Brain microvascular endothelial cell (primary cell): Measurements from ENCODE around the gene EDIL3.

Experiments used
- DNase-seq: peaks from one replicate; pipeline ENCODE4 v3.0.0-alpha.2; 2020
- H3K27ac ChIP-seq: fragments of 250-450 bp; sonication (Bioruptor Pico); 2 replicates; pipeline ENCODE4 v1.5.1; 2020; ENCODE audit warnings: mild to moderate bottlenecking, moderate library complexity
- H3K27me3 ChIP-seq: fragments of 250-450 bp; sonication (Bioruptor Pico); replicated peaks from 2 replicates; pipeline ENCODE4 v1.5.1; 2020; ENCODE audit warnings: mild to moderate bottlenecking
- H3K36me3 ChIP-seq: fragments of 250-450 bp; sonication (Bioruptor Pico); replicated peaks from 2 replicates; pipeline ENCODE4 v1.5.1; 2020; ENCODE audit warnings: mild to moderate bottlenecking
- H3K4me3 ChIP-seq: 2 replicates; pipeline ENCODE4 v1.5.1; 2011; ENCODE audit warnings: low read depth, mild to moderate bottlenecking, control low read depth, low read length, moderate library complexity
- CTCF ChIP-seq: IDR thresholded peaks from 2 replicates; pipeline ENCODE4 v1.5.1; 2011; ENCODE audit warnings: low read depth, mild to moderate bottlenecking, moderate library complexity, low read length, control low read depth, inconsistent platforms; ENCODE audit errors: missing control alignments
- in situ Hi-C: cut with HindIII; loops from 2 replicates; pipeline ENCODE4 v1.10.0; 2017; ENCODE audit warnings: low sequenced_read_pairs, low pct_ligation_motif_present

EDIL3 gene

DNA sequence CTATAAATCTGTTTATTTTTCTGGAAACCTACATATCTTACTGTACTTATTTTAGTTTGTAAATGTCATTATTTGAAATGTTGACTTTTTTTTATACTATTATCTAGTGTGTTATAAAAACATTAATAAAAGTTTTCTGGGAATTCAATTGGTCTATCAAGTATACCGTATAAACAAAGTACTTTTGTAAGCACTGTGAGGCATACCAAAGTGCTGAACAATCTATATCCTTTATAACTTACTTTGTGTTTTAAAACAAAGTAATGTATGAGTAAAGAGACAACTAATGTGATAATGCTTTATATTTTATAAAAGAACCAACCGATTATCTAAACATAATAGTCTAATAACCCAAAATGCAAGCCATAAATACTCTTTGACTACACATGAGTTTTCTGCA, 23.1 kb downstream of the EDIL3 start:
- Histone ChIP-seq H3K36me3 (no peaks in the 10 kb centered on the region), H3K27ac (no peak overlapping the region), H3K4me3 (no peak overlapping the region), H3K27me3 (no peaks in the 10 kb centered on the region)
- no peak for TF ChIP-seq CTCF
- in situ Hi-C loops, result no loop called here
- no peak for DNase-seq

- Histone ChIP-seq H3K36me3 (no peaks in the 10 kb centered on the region), H3K27me3 (no peaks in the 10 kb centered on the region), H3K4me3 (no peak overlapping the region), H3K27ac (no peak overlapping the region)
- TF ChIP-seq CTCF, result no peak
- in situ Hi-C loops, result no loop called here
- DNase-seq, result no peak
These were observed 24.6 kb downstream of the EDIL3 start for GRCh38 chr5:84360056-84360455.

- TF ChIP-seq CTCF, result no peak
- in situ Hi-C loops, result no loop called here
- Histone ChIP-seq H3K4me3 (no peak overlapping the region), H3K36me3 (no peaks in the 10 kb centered on the region), H3K27ac (no peak overlapping the region), H3K27me3 (no peaks in the 10 kb centered on the region)
- no peak for DNase-seq
These were observed 30.6 kb downstream of the EDIL3 start for GRCh38 chr5:84354101-84354500.

DNA sequence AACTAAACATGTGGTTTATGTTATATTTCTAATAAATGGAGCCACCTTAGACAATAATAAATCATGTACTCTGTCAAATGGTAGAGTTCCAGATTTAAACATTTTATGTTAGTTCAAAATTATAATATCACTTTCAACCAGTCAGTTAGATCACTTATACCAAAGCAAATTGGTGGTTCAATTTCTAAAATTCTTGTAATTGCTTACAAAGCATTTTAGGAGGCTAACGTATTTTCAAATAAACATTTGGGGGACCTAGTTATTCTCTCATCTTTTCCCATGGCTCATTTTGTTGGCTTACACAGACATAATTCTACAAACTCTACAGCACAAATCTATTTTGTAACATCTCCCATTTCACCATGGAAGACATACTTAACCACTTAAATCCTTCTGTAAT, 39.9 kb downstream of the EDIL3 start:
- in situ Hi-C loops, result no loop called here
- no peak for DNase-seq
- no peak for TF ChIP-seq CTCF
- H3K27me3 ChIP-seq, result no peaks in the 10 kb centered on the region
- peaks cover 2% of the 10 kb centered on the region for H3K36me3 ChIP-seq
- H3K4me3 ChIP-seq, result no peak overlapping the region
- no peak overlapping the region for H3K27ac ChIP-seq

DNA sequence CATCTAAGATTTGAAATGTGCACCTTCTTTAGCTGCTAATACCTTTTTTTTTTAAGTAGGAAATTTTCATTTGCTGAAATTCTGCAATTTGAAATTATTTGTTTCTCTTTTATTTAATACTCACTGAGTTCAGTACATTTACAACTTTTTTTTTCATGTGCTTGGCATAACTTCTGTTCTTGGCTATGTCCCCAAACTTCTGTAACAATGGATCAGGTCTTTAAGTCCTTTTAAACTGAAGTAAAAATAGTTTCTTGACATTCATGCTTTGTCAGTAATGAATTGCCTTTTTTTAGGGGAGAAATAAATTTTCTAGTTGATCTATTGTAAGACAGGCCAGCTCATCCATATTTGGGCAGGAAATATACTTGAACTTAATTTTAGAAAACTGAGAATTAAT, 41.5 kb downstream of the EDIL3 start:
- H3K4me3 ChIP-seq, result no peak overlapping the region
- DNase-seq, result no peak
- no peak overlapping the region for H3K27ac ChIP-seq
- TF ChIP-seq CTCF, result no peak
- no peaks in the 10 kb centered on the region for H3K27me3 ChIP-seq
- in situ Hi-C loops, result no loop called here
- H3K36me3 ChIP-seq, result peaks cover 2% of the 10 kb centered on the region

DNA sequence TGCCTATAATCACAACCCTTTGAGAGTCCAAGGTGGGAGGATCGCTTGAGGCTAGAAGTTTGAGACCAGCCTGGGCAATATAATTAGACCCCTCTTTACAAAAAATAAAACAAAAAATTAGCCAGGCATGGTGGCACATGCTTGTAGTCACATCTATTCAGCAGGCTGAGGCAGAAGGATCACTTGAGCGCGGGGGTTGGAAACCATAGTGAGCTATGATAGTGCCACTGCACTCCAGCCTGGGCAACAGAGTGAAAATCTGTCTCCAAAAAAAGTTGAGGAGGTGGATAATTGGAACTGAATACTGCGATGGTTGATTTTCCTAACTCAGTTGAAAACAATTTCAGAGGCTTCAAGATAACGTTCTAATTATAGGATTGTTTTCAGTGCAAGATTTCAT, 52.6 kb downstream of the EDIL3 start:
- no peak for TF ChIP-seq CTCF
- Histone ChIP-seq H3K36me3 (no peaks in the 10 kb centered on the region), H3K27me3 (no peaks in the 10 kb centered on the region), H3K27ac (no peak overlapping the region), H3K4me3 (no peak overlapping the region)
- in situ Hi-C loops, result no loop called here
- no peak for DNase-seq
